ENCODE data around the gene INPP5A. TPM values are rescaled to one million over a fixed set of nuclear protein-coding genes. Genes with fewer than 3 reads are reported as not detected.

The INPP5A gene
- total RNA-seq, 6 donors from 2014 or later: 28.6 to 81.7 (median 44.8) TPM

DNA sequence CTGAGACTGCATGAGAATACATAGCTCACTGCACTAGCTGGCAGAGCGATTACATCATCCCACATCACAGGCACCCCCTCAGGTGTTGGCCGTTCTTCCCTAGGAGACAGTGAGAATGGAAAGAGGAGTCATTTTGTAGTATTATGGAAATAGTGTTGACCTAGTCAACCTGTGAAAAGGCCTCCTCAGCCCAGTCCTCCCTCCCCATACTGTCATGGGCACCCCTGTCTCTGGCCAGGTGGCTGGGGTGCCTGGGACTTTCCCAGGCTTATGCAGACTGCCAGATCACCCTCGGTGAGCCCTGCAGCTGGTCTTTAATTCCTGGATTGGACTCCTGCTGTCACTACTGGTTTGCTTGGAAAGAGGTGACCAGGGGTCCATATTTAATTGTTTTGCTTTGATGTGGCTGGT lies 4.0 kb downstream of the INPP5A start:
- no peaks in the 10 kb centered on the region for H3K36me3 ChIP-seq
- no peak for TF ChIP-seq POLR2A (IDR thresholded peaks at IDR 0.05)
- no peak overlapping the region for H3K27ac ChIP-seq
- no peaks in the 10 kb centered on the region for H3K27me3 ChIP-seq
- no peak overlapping the region for H3K4me3 ChIP-seq
- H3K4me1 ChIP-seq: peaks cover 53 to 80% (median 64%) of the 10 kb centered on the region in 4 donors
- no peaks in the 10 kb centered on the region for H3K9me3 ChIP-seq
- no peak for ATAC-seq (ENCODE audit: low FRiP score in 2 of 2)
- 71 to 94% methylated on average over 2 to 3 of the region's 3 CpGs for WGBS, 2 donors
- peak in 1 of 2 donors; percentile 20 for DNase-seq

DNA sequence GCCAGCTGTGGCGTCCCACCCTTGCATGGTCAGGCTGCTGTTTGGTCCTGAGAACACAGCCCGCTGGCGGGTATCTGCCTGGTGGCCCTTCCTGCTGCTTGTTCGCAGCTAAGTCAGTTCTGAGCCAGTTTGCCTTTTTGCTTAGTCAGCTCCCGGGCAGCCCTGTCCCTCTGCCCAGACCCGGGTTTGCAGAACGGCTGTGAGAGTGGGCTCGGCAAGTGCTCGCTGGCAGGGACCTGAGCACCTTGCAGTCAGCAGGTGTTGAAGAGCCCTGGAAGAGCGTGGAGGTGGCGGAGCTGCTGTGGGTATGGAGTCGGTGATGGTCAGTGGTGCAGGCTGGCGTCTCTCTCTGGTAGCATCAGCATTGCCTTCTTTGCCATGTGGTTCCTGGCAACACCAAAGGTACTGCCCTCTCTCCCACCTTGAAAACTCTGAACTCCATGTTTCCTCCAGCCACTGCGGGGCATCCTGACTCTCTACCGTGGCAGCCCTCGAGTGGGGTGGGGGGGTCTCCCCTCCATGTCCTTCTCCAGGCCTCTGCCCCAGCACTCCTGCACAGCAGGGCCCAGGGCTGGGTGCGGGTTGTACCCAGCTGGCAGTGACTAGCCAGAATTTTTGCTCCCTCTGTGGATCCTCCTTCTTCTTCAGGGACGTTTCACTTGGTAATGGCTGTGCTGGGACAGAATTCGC lies 4.6 kb downstream of the INPP5A start:
- peaks cover 59 to 83% (median 70%) of the 10 kb centered on the region in 4 donors for H3K4me1 ChIP-seq
- ATAC-seq (ENCODE audit: low FRiP score in 2 of 2) (no peak), DNase-seq (peak; percentile 26 to 49)
- H3K36me3 ChIP-seq: no peaks in the 10 kb centered on the region
- no peaks in the 10 kb centered on the region for H3K9me3 ChIP-seq
- H3K4me3 ChIP-seq: no peak overlapping the region
- no peaks in the 10 kb centered on the region for H3K27me3 ChIP-seq
- no peak overlapping the region for H3K27ac ChIP-seq
- WGBS, 2 donors: 74 to 82% methylated on average over 15 to 19 of the region's 19 CpGs
- no peak for TF ChIP-seq POLR2A (IDR thresholded peaks at IDR 0.05)
- no peak for TF ChIP-seq CTCF (IDR thresholded peaks at IDR 0.05)
- TF ChIP-seq POLR2AphosphoS5 (IDR thresholded peaks at IDR 0.05): no peak
- TF ChIP-seq EP300 (IDR thresholded peaks at IDR 0.05): no peak

- TF ChIP-seq EP300 (IDR thresholded peaks at IDR 0.05) (no peak), POLR2A (IDR thresholded peaks at IDR 0.05) (no peak)
- Histone ChIP-seq H3K4me1 (peaks cover 61 to 89% (median 75%) of the 10 kb centered on the region in 4 donors), H3K4me3 (no peak overlapping the region), H3K36me3 (no peaks in the 10 kb centered on the region), H3K9me3 (no peaks in the 10 kb centered on the region), H3K27me3 (no peaks in the 10 kb centered on the region), H3K27ac (no peak overlapping the region)
- ATAC-seq (ENCODE audit: low FRiP score in 2 of 2) (no peak), DNase-seq (no peak)
- WGBS, 2 donors: 98% methylated on average over 3 of the region's 3 CpGs
Measured at GRCh38 chr10:132542819-132543218, 5.2 kb downstream of the INPP5A start.

DNA sequence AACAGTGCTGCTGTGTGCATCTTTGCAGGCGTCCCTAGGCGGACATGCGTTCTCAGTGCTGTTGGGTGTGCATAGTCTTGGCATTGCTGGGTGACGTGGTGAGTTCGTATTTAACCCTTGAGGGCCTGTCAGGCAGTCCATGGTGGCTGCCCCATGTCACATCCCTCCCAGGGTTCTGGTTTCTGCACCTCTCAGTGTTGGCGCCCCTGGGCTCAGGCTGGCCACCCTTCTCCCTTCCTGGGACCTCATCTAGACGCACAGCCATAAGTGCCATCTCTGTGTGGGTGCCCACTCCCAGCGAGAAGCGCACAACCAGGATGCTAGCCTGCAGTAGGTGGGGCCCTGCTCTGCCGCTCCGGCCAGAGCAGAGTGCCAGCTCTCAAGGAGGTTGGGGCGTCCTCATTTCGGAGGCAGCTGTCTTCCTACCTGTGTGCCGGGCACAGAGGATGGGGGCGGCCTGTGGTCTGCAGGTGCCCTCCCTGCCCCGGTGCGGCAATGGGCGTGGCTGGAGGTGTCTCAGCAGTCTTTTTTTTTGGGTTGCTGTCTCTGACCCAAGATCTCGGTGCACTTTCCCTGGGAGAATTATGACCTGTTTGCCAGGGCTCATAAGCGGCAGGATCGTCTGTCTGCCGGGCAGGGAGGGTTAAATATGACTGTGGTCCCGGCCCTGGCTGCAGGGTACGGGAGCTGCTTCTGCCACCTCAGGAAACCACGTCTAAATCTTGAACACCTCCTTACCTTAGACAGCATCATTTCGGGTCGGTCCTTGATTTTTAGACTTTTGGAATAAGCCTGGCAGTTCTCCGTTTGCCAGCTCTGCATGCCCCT lies 6.5 kb downstream of the INPP5A start:
- Histone ChIP-seq H3K9me3 (no peaks in the 10 kb centered on the region), H3K4me3 (peak overlapping the region in 2 of 4 donors; percentile 1 to 12), H3K36me3 (no peaks in the 10 kb centered on the region), H3K27ac (no peak overlapping the region), H3K27me3 (no peaks in the 10 kb centered on the region), H3K4me1 (peaks cover 50 to 84% (median 66%) of the 10 kb centered on the region in 4 donors)
- no peak for TF ChIP-seq EP300 (IDR thresholded peaks at IDR 0.05)
- TF ChIP-seq POLR2AphosphoS5 (IDR thresholded peaks at IDR 0.05): no peak
- TF ChIP-seq CTCF (IDR thresholded peaks at IDR 0.05): no peak
- TF ChIP-seq POLR2A (IDR thresholded peaks at IDR 0.05): no peak
- DNase-seq (peak in 1 of 2 donors; percentile 65), ATAC-seq (ENCODE audit: low FRiP score in 2 of 2) (no peak)
- 64 to 65% methylated on average over 27 of the region's 28 CpGs for WGBS, 2 donors

DNA sequence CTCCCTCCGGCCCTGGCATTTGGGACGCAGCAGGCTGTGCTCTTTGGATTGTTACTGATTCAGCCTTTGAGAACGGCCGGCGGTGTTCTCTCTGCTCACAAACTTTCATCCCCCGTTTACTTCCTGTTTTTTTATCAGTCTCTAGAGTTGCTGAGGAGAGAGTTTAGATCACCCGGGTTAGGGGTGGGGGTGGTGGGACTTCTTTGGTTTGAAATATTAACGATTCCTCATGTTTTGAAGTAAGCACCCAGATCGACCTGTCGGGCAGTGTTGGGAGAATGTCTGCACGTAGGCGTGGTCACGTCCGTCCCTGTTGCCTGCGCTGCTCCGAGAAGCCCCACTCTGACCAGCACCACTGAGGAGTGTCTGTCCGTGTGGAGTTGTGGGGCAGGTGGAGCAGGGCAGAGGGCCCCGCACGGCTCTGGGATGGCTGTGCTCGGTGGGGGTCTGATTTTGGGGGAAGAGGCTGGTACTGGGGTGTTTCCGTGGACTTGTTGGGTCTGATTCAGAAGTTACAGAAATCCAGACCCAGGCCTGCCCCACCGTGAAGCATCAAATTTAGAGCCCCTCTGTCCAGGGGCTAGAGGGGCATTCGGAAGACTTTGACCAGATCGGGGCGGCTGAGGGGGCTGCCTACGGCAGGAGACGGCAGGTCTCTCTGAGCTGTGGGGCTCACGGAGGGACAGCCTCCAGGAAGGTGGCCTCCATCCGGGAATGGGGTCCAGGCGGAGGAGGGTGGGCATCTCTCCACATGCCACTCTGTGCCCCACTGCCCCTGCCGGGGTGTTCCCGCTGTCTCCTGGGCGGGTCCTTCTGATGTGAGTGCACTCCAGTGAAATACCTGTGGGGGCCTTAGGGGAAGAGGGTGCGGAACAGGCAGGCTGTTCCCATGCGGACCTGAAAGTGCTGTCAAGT lies 7.4 kb downstream of the INPP5A start:
- H3K4me3 ChIP-seq: peak overlapping the region in 2 of 4 donors; percentile 1 to 12
- TF ChIP-seq POLR2AphosphoS5 (IDR thresholded peaks at IDR 0.05): no peak
- TF ChIP-seq POLR2A (IDR thresholded peaks at IDR 0.05): no peak
- no peak for TF ChIP-seq CTCF (IDR thresholded peaks at IDR 0.05)
- no peak for TF ChIP-seq EP300 (IDR thresholded peaks at IDR 0.05)
- WGBS, 2 donors: 40 to 52% methylated on average over 27 to 34 of the region's 35 CpGs
- ATAC-seq (ENCODE audit: low FRiP score in 2 of 2) (peak in 1 of 2 donors; percentile 8), DNase-seq (peak in 1 of 2 donors; percentile 56)
- no peaks in the 10 kb centered on the region for H3K27me3 ChIP-seq
- H3K9me3 ChIP-seq: no peaks in the 10 kb centered on the region
- no peaks in the 10 kb centered on the region for H3K36me3 ChIP-seq
- H3K4me1 ChIP-seq: peaks cover 41 to 76% (median 61%) of the 10 kb centered on the region in 4 donors
- H3K27ac ChIP-seq: no peak overlapping the region

All from upper lobe of left lung (tissue), 6 donors.